Measurements from ENCODE around the gene UBTF.

DNA sequence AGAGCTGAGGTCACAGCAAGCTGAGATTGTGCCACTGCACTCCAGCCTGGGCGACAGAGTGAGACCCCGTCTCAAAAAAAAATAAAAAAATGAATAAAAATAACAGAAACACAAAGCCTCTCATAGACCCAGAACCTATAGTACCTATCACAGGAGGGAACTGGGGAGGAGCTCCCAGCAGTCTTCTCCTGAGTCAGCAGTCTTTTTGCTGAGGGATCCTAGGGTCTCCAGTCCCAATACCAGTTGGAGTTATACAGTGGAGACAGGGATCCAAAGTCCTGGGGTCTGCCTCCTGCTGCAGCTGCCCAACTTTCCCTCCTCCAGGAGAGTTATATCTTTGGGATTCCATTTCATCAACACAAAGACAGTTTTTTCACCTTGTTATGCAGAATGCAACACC lies 36.5 kb downstream of the UBTF start:
- no peak for TF ChIP-seq ZNF8 (CRISPR knock-in tag; IDR thresholded peaks at IDR 0.05)
- no peak for TF ChIP-seq RARB (CRISPR knock-in tag; IDR thresholded peaks at IDR 0.05)
- TF ChIP-seq, protein P1, sequence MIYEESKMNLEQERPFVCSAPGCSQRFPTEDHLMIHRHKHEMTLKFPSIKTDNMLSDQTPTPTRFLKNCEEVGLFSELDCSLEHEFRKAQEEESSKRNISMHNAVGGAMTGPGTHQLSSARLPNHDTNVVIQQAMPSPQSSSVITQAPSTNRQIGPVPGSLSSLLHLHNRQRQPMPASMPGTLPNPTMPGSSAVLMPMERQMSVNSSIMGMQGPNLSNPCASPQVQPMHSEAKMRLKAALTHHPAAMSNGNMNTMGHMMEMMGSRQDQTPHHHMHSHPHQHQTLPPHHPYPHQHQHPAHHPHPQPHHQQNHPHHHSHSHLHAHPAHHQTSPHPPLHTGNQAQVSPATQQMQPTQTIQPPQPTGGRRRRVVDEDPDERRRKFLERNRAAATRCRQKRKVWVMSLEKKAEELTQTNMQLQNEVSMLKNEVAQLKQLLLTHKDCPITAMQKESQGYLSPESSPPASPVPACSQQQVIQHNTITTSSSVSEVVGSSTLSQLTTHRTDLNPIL (CRISPR knock-in tag; IDR thresholded peaks at IDR 0.05; ENCODE audit: low read depth): no peak

Measured in SK-N-SH treated with all-trans-retinoic acid at 6 μM for 48 hours (cell line).